Thymus (tissue), 11 donors: ENCODE data around the gene RPL11. TPM values are rescaled to one million over a fixed set of nuclear protein-coding genes. Genes with fewer than 3 reads are reported as not detected.
"Not testable (repeated sequence)": the region's sequence is repeated elsewhere in the genome, so short reads cannot be mapped to it uniquely, and the experiment has no call there.

Experiments
- DNase-seq, 9 donors: peaks; one replicate each; pipeline ENCODE4 v3.0.0-alpha.2; 2013; ENCODE audit warnings: low spot score in 9 of 9, low read depth in 6 of 9, missing footprints in 1 of 9
- H3K27ac ChIP-seq, 2 donors: one replicate each; pipeline ENCODE4 v1.5.1; 2013; ENCODE audit warnings: control low read depth in 1 of 2, low read depth in 1 of 2, low read length in 1 of 2, mild to moderate bottlenecking in 1 of 2, moderate library complexity in 1 of 2
- H3K27me3 ChIP-seq, 2 donors: one replicate each; pipeline ENCODE4 v1.5.1; 2013; ENCODE audit warnings: low read length in 1 of 2; ENCODE audit not compliant: control insufficient read depth in 2 of 2, insufficient read depth in 1 of 2
- H3K36me3 ChIP-seq, 2 donors: one replicate each; pipeline ENCODE4 v1.5.1; 2013; ENCODE audit warnings: low read length in 1 of 2, mild to moderate bottlenecking in 1 of 2, moderate library complexity in 1 of 2; ENCODE audit not compliant: control insufficient read depth in 2 of 2, insufficient read depth in 2 of 2
- H3K4me1 ChIP-seq, 2 donors: one replicate each; pipeline ENCODE4 v1.5.1; 2013; ENCODE audit warnings: low read length in 2 of 2; ENCODE audit not compliant: control insufficient read depth in 2 of 2, insufficient read depth in 2 of 2
- H3K4me3 ChIP-seq, 2 donors: one replicate each; pipeline ENCODE4 v1.5.1; 2013; ENCODE audit warnings: low read length in 2 of 2, control low read depth in 1 of 2, mild to moderate bottlenecking in 1 of 2
- H3K9me3 ChIP-seq, 2 donors: one replicate each; pipeline ENCODE4 v1.5.1; 2013; ENCODE audit warnings: low read length in 1 of 2, mild to moderate bottlenecking in 1 of 2; ENCODE audit not compliant: control insufficient read depth in 2 of 2, insufficient read depth in 1 of 2
- WGBS: extraction: QIAGEN DNeasy Blood & Tissue Kit; methylation state at CpG from one replicate; pipeline ENCODE4 v1.1.7; 2013; 5-methylcytosine and 5-hydroxymethylcytosine counted together
- polyA plus RNA-seq: library from polyadenylated mRNA; stranded (reverse); fragments of 200-250 nt; gene quantifications from one replicate; pipeline ENCODE4 v1.2.3, GENCODE V29; 2013
- total RNA-seq: library from RNA; stranded (reverse); fragments of 120-200 nt; gene quantifications from one replicate; pipeline ENCODE4 v1.2.4, GENCODE V29; 2013
- donor health status: healthy.

Gene RPL11
- total and polyA plus RNA-seq, 2 donors = 3,178 to 4,395 TPM

DNA sequence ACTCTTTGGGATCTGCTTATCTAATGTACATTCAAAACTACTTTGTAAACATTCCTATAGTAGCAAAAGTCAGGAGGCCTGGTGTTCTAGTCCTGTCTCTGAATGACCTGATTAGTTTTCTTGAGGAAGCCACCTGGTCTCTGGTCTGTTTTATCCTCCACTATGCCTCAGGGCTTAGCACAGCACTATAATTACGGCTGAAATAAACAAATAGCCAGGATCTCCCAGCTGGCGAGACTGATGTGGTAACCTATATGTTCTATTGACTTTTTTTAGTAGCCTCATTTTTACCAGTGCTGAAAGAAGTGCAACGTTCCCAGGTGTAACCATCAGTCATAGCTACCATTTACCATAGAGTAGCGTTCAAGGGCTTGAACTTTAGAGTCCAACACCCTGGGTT is 24.2 kb upstream of the RPL11 start:
- DNase-seq = no peak
- Histone ChIP-seq H3K9me3 (no peaks in the 10 kb centered on the region), H3K27ac (no peak overlapping the region), H3K4me1 (peaks cover 0 to 7% of the 10 kb centered on the region in 2 donors), H3K27me3 (peaks cover 0 to 4% of the 10 kb centered on the region in 2 donors), H3K4me3 (no peak overlapping the region), H3K36me3 (no peaks in the 10 kb centered on the region)
- 92% methylated on average over 4 of the region's 4 CpGs for WGBS

DNA sequence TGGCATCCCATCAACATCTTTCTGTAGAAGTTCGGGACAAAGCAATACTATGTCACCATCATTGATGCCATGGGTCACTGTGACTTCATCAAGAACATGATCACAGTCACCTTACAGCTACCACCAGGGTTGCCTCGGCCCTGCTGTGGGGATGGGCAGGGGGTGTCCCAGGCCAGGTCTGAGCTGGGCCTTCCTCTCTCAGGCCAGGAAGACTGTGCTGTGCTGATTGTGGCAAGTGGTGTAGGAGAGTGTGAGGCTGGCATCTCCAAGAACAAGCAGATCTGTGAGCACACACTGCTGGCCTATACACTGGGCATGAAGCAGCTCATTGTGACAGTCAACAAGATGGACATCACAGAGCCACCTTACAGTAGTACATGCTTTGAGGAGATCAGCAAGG is 20.9 kb upstream of the RPL11 start:
- no peaks in the 10 kb centered on the region for H3K4me1 ChIP-seq
- H3K9me3 ChIP-seq = no peaks in the 10 kb centered on the region
- peaks cover 0 to 6% of the 10 kb centered on the region in 2 donors for H3K27me3 ChIP-seq
- no peaks in the 10 kb centered on the region for H3K36me3 ChIP-seq
- WGBS = 95% methylated on average over 2 of the region's 2 CpGs
- H3K27ac ChIP-seq = no peak overlapping the region
- no peak overlapping the region for H3K4me3 ChIP-seq
- DNase-seq = no peak

GRCh38 chr1:23673086-23673813 is 18.4 kb upstream of the RPL11 start:
- no peaks in the 10 kb centered on the region for H3K4me1 ChIP-seq
- no peak overlapping the region for H3K27ac ChIP-seq
- H3K36me3 ChIP-seq = no peaks in the 10 kb centered on the region
- DNase-seq = peak in 4 of 9 donors; percentile 34 to 59 (median 38)
- WGBS = 30% methylated on average over 6 of the region's 6 CpGs
- no peak overlapping the region for H3K4me3 ChIP-seq
- H3K27me3 ChIP-seq = peaks cover 0 to 12% of the 10 kb centered on the region in 2 donors
- no peaks in the 10 kb centered on the region for H3K9me3 ChIP-seq

DNA sequence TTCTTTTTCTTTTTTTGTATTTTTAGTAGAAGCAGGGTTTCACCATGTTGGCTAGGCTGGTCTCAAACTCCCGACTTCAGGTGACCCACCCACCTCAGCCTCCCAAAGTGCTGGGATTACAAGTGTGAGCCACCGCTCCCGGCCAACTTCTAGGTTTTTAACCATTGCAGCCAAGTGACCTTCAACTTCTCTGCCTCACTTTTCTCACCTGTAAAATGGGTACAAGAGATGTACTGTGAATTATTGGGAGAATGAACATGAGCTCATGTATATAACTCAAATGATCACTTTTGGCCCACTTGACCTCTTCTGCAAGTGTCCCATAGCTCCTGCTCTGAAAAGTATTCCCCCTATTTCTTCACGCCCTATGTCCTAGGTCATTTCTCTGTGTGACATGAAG is 11.8 kb upstream of the RPL11 start:
- no peak for DNase-seq
- WGBS = 96% methylated on average over 4 of the region's 4 CpGs

GRCh38 chr1:23682946-23683345 is 8.7 kb upstream of the RPL11 start:
- Histone ChIP-seq H3K27ac (no peak overlapping the region), H3K27me3 (peaks cover 0 to 4% of the 10 kb centered on the region in 2 donors), H3K4me1 (no peaks in the 10 kb centered on the region), H3K4me3 (no peak overlapping the region), H3K36me3 (no peaks in the 10 kb centered on the region), H3K9me3 (no peaks in the 10 kb centered on the region)
- no peak for DNase-seq

More for the DNA sequence above, 11.8 kb upstream of the RPL11 start:
- Histone ChIP-seq H3K36me3 (no peaks in the 10 kb centered on the region), H3K9me3 (no peaks in the 10 kb centered on the region), H3K4me1 (no peaks in the 10 kb centered on the region), H3K4me3 (no peak overlapping the region), H3K27ac (no peak overlapping the region), H3K27me3 (peaks cover 0 to 10% of the 10 kb centered on the region in 2 donors)

- Histone ChIP-seq H3K4me1 (no peaks in the 10 kb centered on the region), H3K36me3 (no peaks in the 10 kb centered on the region), H3K27ac (no peak overlapping the region), H3K9me3 (no peaks in the 10 kb centered on the region), H3K27me3 (peaks cover 0 to 4% of the 10 kb centered on the region in 2 donors), H3K4me3 (no peak overlapping the region)
- no peak for DNase-seq
- 88% methylated on average over 2 of the region's 2 CpGs for WGBS
These were observed 7.2 kb upstream of the RPL11 start for GRCh38 chr1:23684415-23684814.

DNA sequence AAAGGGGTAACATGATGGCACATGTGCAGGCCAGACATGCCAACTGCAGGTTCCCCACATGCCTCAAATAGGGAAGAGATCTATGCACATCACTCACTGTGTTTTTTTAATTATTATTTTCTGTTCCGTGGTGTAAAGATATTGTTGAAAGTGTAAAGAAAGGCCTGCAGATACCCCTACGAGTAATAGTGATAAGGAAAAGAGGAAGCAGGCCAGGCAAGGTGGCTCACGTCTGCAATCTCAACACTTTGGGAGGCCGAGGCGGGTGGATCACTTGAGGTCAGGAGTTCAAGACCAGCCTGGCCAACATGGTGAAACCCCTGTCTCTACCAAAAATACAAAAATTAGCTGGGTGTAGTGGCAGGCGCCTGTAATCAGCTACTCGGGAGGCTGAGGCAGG is 6.4 kb upstream of the RPL11 start:
- H3K36me3 ChIP-seq, H3K27ac ChIP-seq, H3K4me1 ChIP-seq, DNase-seq, H3K27me3 ChIP-seq, H3K9me3 ChIP-seq, H3K4me3 ChIP-seq: not testable (repeated sequence)
- 73% methylated on average over 7 of the region's 7 CpGs for WGBS

DNA sequence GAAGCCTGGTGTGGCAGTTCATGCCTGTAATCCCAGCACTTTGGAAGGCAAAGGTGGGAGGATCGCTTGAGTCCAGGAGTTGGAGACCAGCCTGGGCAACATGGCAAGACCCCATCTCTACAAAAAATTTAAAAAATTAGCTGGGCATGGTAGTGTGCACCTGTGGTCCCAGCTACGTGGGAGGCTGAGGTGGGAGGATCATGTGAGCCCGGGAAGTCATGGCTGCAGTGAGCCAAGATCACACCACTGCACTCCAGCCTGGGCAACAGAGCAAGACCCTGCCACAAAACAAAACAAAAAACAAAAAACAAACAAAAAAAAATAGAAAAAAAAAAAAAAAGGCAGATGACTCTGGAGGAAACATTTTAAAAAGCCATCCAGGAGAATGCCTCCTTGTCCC is 3.9 kb upstream of the RPL11 start:
- 91% methylated on average over 3 of the region's 3 CpGs for WGBS
- H3K27ac ChIP-seq = not testable (repeated sequence)

DNA sequence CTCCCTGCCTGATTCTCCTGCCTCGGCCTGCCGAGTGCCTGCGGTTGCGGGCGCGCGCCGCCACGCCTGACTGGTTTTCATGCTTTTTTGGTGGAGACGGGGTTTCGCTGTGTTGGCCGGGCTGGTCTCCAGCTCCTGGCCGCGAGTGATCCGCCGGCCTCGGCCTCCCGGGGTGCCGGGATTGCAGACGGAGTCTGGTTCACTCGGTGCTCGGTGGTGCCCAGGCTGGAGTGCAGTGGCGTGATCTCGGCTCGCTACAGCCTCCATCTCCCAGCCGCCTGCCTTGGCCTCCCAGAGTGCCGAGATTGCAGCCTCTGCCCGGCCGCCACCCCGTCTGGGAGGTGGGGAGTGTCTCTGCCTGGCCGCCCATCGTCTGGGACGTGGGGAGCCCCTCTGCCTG is 3.3 kb upstream of the RPL11 start:
- 96% methylated on average over 33 of the region's 33 CpGs for WGBS
- not testable (repeated sequence) for DNase-seq

More for the DNA sequence above, 3.9 kb upstream of the RPL11 start:
- not testable (repeated sequence) for H3K4me1 ChIP-seq, H3K4me3 ChIP-seq, H3K27me3 ChIP-seq, H3K36me3 ChIP-seq, H3K9me3 ChIP-seq, DNase-seq

More for the DNA sequence above, 3.3 kb upstream of the RPL11 start:
- H3K4me1 ChIP-seq = peaks cover 8 to 12% of the 10 kb centered on the region in 2 donors
- not testable (repeated sequence) for H3K27ac ChIP-seq, H3K27me3 ChIP-seq, H3K4me3 ChIP-seq, H3K9me3 ChIP-seq, H3K36me3 ChIP-seq
